Gastroesophageal sphincter (tissue), 4 donors: ENCODE data around the gene GON4L. TPM values are rescaled to one million over a fixed set of nuclear protein-coding genes. Genes with fewer than 3 reads are reported as not detected.
"Not testable (repeated sequence)": the region's sequence is repeated elsewhere in the genome, so short reads cannot be mapped to it uniquely, and the experiment has no call there.

Experiments used
- ATAC-seq: fragments of 150-250 bp; one replicate; pipeline ENCODE4 v1.9.1; 2016; ENCODE audit warnings: mild to moderate bottlenecking, moderate library complexity
- H3K27ac ChIP-seq, 4 donors: fragments of 200-600 bp; sonication (generic) in 3 of 4; 1 replicate in 3 of 4; 2 replicates in 1 of 4; pipeline ENCODE4 v1.5.1; 2016 to 2019
- H3K27me3 ChIP-seq: fragments of 200-600 bp; sonication (generic); one replicate; pipeline ENCODE4 v1.5.1; 2019
- H3K36me3 ChIP-seq, 2 donors: fragments of 200-600 bp; sonication (generic); one replicate each; pipeline ENCODE4 v1.5.1; 2019; ENCODE audit warnings: control low read depth in 1 of 2
- H3K4me1 ChIP-seq, 3 donors: fragments of 200-600 bp; sonication (generic); 1 replicate in 2 of 3; 2 replicates in 1 of 3; pipeline ENCODE4 v1.5.1; 2016 to 2019; ENCODE audit warnings: control low read depth in 2 of 3
- H3K4me3 ChIP-seq, 2 donors: fragments of 200-600 bp; sonication (generic); one replicate each; pipeline ENCODE4 v1.5.1; 2019; ENCODE audit warnings: mild to moderate bottlenecking in 1 of 2, moderate library complexity in 1 of 2
- H3K9me3 ChIP-seq, 3 donors: fragments of 200-600 bp; sonication (generic); one replicate each; pipeline ENCODE4 v1.5.1; 2017 to 2019; ENCODE audit warnings: control low read depth in 2 of 3
- EP300 ChIP-seq: sonication (generic); formaldehyde crosslinking; IDR thresholded peaks from one replicate; pipeline ENCODE4 v1.6.1; 2017; ENCODE audit warnings: antibody characterized with exemption, mild to moderate bottlenecking
- POLR2A ChIP-seq, 2 donors: fragments of 450-650 bp; IDR thresholded peaks; one replicate each; pipeline ENCODE4 v1.6.1; 2017; ENCODE audit warnings: antibody characterized with exemption in 2 of 2, mild to moderate bottlenecking in 2 of 2, moderate library complexity in 1 of 2
- POLR2AphosphoS5 ChIP-seq: sonication (generic); formaldehyde crosslinking; IDR thresholded peaks from one replicate; pipeline ENCODE4 v1.6.1; 2017; ENCODE audit warnings: antibody characterized with exemption
- WGBS, 2 donors: methylation state at CpG; one replicate each; pipeline ENCODE4 v1.1.5; 2018; ENCODE audit warnings: low coverage in 1 of 2; 5-methylcytosine and 5-hydroxymethylcytosine counted together
- total RNA-seq, 4 donors: library from RNA; depleted of rRNA; stranded (reverse); fragments of >200 nt; gene quantifications; one replicate each; pipeline ENCODE4 v1.1.0, GENCODE V29; 2016
- TF ChIP-seq, protein P1 (sequence below), 4 experiments: fragments of 200-600 bp in 2 of 4; fragments of 450-650 bp in 2 of 4; sonication (generic) in 1 of 4; IDR thresholded peaks; one replicate each; pipeline ENCODE4 v1.5.1; 2017 to 2019; ENCODE audit warnings: antibody characterized with exemption in 4 of 4, mild to moderate bottlenecking in 2 of 4, moderate library complexity in 2 of 4

Gene GON4L
- total RNA-seq, 4 donors from 2014 or later = 16.6 to 55.1 (median 35.9) TPM

- ATAC-seq = no peak
- 100% methylated on average over 1 of the region's 1 CpG for WGBS, 2 donors
These were observed 44.1 kb downstream of the GON4L start for GRCh38 chr1:155812878-155813277.

DNA sequence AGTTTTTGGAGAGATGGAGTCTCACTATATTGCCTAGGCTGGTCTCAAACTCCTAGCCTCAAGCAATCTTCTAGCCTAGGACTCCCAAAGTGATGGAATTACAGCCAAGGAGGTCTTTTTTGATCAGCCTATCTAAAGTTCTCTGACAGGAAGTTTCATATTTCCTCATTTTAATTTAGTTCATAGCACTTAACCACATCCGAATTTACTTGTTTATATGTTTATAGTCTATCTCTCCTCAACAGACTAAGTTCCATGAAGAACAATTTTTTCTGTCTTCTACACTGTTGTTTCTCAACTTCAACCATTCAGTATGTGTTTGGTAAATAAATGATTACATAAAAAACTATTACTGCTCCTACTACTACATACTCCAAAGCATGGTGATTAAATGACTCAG, 47.9 kb downstream of the GON4L start:
- no peak for ATAC-seq
- H3K36me3 ChIP-seq = peaks cover 0 to 85% of the 10 kb centered on the region in 2 donors
- WGBS, 2 donors = 88 to 92% methylated on average over 1 of the region's 1 CpG

More at GRCh38 chr1:155812878-155813277, 44.1 kb downstream of the GON4L start:
- Histone ChIP-seq H3K27me3 (no peaks in the 10 kb centered on the region), H3K27ac (no peak overlapping the region), H3K9me3 (no peaks in the 10 kb centered on the region), H3K4me3 (no peak overlapping the region), H3K4me1 (no peaks in the 10 kb centered on the region), H3K36me3 (peaks cover 4 to 83% of the 10 kb centered on the region in 2 donors)
- TF ChIP-seq POLR2A (IDR thresholded peaks at IDR 0.05) = no peak
- TF ChIP-seq POLR2AphosphoS5 = no peak
- TF ChIP-seq, protein P1, sequence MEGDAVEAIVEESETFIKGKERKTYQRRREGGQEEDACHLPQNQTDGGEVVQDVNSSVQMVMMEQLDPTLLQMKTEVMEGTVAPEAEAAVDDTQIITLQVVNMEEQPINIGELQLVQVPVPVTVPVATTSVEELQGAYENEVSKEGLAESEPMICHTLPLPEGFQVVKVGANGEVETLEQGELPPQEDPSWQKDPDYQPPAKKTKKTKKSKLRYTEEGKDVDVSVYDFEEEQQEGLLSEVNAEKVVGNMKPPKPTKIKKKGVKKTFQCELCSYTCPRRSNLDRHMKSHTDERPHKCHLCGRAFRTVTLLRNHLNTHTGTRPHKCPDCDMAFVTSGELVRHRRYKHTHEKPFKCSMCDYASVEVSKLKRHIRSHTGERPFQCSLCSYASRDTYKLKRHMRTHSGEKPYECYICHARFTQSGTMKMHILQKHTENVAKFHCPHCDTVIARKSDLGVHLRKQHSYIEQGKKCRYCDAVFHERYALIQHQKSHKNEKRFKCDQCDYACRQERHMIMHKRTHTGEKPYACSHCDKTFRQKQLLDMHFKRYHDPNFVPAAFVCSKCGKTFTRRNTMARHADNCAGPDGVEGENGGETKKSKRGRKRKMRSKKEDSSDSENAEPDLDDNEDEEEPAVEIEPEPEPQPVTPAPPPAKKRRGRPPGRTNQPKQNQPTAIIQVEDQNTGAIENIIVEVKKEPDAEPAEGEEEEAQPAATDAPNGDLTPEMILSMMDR (IDR thresholded peaks at IDR 0.05) = no peak
- TF ChIP-seq EP300 = no peak

GRCh38 chr1:155801149-155801548, 55.9 kb downstream of the GON4L start:
- Histone ChIP-seq H3K4me3 (no peak overlapping the region), H3K27ac (no peak overlapping the region), H3K4me1 (no peaks in the 10 kb centered on the region), H3K27me3 (no peaks in the 10 kb centered on the region), H3K9me3 (no peaks in the 10 kb centered on the region), H3K36me3 (peaks cover 0 to 92% of the 10 kb centered on the region in 2 donors)
- TF ChIP-seq EP300 (no peak), POLR2AphosphoS5 (no peak), POLR2A (IDR thresholded peaks at IDR 0.05) (no peak)
- TF ChIP-seq, protein P1 (IDR thresholded peaks at IDR 0.05) = no peak
- no peak for ATAC-seq

More for the DNA sequence above, 47.9 kb downstream of the GON4L start:
- Histone ChIP-seq H3K4me3 (no peak overlapping the region), H3K27ac (no peak overlapping the region), H3K27me3 (no peaks in the 10 kb centered on the region), H3K9me3 (no peaks in the 10 kb centered on the region), H3K4me1 (no peaks in the 10 kb centered on the region)
- TF ChIP-seq POLR2AphosphoS5 (no peak), EP300 (no peak), POLR2A (IDR thresholded peaks at IDR 0.05) (no peak)
- TF ChIP-seq, protein P1 (IDR thresholded peaks at IDR 0.05) = no peak

DNA sequence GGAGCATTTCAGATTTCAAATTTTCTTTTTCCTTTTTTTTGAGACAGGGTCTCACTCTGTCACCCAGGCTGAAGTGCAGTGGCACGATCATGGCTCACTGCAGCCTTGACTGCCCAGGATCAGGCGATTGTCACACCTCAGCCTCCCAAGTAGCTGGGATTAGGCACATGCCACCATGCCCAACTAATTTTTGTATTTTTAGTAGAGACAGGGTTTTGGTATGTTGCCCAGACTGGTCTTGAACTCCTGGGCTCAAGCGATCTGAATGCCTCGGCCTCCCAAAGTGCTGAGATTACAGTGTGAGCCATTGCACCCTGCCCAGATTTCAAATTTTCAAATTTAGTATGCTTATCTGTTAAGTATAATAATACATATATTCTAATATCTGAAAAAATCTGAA, 61.4 kb downstream of the GON4L start:
- H3K4me3 ChIP-seq, ATAC-seq, H3K4me1 ChIP-seq, H3K9me3 ChIP-seq, H3K27me3 ChIP-seq, H3K27ac ChIP-seq: not testable (repeated sequence)
- 69 to 100% methylated on average over 1 to 4 of the region's 4 CpGs for WGBS, 2 donors
- peaks cover 0 to 88% of the 10 kb centered on the region in 2 donors for H3K36me3 ChIP-seq

DNA sequence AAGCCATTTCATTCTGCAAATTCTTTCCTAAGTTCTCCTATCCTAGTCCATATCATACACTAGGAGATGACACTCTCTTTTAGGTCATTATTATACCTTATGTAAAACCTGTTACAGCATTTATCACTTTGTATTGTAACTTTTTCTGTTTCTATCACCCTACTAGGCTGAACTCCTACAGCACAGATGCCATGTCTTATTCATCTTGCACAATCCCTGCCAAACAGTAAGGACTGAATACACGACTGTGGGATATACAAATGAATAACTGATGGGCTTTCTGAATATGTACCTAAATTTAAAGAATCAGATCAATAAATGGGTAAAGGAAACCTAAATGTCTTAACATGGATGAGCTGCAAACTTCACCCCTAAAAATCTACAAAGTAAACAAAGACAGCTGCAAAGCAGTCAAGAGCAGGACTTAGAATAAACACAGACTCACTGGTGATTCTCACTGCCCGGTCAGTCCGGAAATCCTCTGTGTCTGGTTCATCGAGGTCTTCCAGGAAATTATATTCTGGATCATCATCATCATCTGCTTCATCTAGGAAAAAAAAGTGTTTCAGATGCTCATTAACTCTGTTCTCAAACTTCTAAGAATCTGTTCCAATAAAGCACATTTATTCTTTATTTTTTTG, 62.3 kb downstream of the GON4L start:
- Histone ChIP-seq H3K27ac (no peak overlapping the region), H3K9me3 (no peaks in the 10 kb centered on the region), H3K36me3 (peaks cover 0 to 88% of the 10 kb centered on the region in 2 donors), H3K4me1 (no peaks in the 10 kb centered on the region), H3K27me3 (no peaks in the 10 kb centered on the region), H3K4me3 (no peak overlapping the region)
- ATAC-seq = no peak
- WGBS, 2 donors = 3 to 39% methylated on average over 3 to 4 of the region's 4 CpGs
- TF ChIP-seq, protein P1 (IDR thresholded peaks at IDR 0.05) = no peak
- TF ChIP-seq POLR2AphosphoS5 (no peak), POLR2A (IDR thresholded peaks at IDR 0.05) (no peak), EP300 (no peak)
